Measurements from ENCODE around the gene ZGLP1. TPM values are rescaled to one million over a fixed set of nuclear protein-coding genes. Genes with fewer than 3 reads are reported as not detected.

Gene ZGLP1
- total RNA-seq, 1 donor from 2014 or later: 8.2 TPM

DNA sequence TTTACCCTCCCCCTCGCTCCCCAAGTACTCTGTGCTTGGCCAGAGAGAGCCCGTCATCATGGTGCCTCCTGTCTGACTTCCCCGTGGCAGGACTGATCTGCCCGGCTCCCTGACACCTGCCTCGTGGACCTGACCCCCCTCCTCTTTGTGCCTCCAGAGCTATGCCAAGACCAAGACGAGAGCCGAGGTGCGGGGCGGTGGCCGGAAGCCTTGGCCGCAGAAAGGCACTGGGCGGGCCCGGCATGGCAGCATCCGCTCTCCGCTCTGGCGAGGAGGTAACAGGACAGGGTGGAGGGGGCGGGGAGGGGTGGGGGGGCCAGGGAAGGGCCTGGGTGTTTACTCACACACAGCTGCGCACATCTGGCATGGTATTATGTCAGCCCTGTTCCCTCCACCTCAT is 53.1 kb downstream of the ZGLP1 start:
- Mint-ChIP-seq H3K36me3 (ENCODE audit: low read depth, unreplicated experiment) (peaks cover 33% of the 10 kb centered on the region), H3K27ac (ENCODE audit: unreplicated experiment) (no peak overlapping the region), H3K9me3 (ENCODE audit: unreplicated experiment) (no peaks in the 10 kb centered on the region), H3K4me1 (ENCODE audit: unreplicated experiment) (peaks cover 7% of the 10 kb centered on the region), H3K27me3 (ENCODE audit: unreplicated experiment) (peaks cover 12% of the 10 kb centered on the region), H3K4me3 (ENCODE audit: unreplicated experiment) (no peak overlapping the region)
- no peak for DNase-seq (ENCODE audit: low spot score)
- TF ChIP-seq, protein P1, sequence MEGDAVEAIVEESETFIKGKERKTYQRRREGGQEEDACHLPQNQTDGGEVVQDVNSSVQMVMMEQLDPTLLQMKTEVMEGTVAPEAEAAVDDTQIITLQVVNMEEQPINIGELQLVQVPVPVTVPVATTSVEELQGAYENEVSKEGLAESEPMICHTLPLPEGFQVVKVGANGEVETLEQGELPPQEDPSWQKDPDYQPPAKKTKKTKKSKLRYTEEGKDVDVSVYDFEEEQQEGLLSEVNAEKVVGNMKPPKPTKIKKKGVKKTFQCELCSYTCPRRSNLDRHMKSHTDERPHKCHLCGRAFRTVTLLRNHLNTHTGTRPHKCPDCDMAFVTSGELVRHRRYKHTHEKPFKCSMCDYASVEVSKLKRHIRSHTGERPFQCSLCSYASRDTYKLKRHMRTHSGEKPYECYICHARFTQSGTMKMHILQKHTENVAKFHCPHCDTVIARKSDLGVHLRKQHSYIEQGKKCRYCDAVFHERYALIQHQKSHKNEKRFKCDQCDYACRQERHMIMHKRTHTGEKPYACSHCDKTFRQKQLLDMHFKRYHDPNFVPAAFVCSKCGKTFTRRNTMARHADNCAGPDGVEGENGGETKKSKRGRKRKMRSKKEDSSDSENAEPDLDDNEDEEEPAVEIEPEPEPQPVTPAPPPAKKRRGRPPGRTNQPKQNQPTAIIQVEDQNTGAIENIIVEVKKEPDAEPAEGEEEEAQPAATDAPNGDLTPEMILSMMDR (IDR thresholded peaks at IDR 0.05; ENCODE audit: unreplicated experiment): no peak

DNA sequence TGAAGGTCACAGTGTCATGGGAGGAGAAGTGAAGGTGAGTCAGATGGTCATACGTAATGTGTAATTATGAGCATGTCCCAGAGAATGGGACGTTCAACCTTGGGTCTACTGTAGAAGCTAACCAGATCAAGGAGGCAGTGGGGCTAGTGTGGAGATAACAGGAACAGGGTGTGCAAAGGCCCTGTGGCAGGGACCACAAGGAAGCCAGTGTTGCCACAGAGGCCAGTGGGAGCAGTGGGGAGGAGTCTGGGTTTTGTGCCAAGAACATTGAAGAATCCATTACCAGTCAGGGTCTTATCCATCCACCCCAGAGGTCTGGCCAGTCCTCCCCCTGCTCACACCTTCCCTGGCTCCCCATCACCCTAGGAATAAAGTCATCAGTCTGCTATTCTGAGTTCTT is 54.3 kb downstream of the ZGLP1 start:
- Mint-ChIP-seq H3K4me3 (ENCODE audit: unreplicated experiment) (peak overlapping the region; percentile 76), H3K27ac (ENCODE audit: unreplicated experiment) (peak overlapping the region; percentile 62), H3K9me3 (ENCODE audit: unreplicated experiment) (no peaks in the 10 kb centered on the region), H3K27me3 (ENCODE audit: unreplicated experiment) (peaks cover 12% of the 10 kb centered on the region), H3K36me3 (ENCODE audit: low read depth, unreplicated experiment) (peaks cover 32% of the 10 kb centered on the region), H3K4me1 (ENCODE audit: unreplicated experiment) (peaks cover 10% of the 10 kb centered on the region)
- TF ChIP-seq, protein P1 (IDR thresholded peaks at IDR 0.05; ENCODE audit: unreplicated experiment): no peak
- no peak for DNase-seq (ENCODE audit: low spot score)

Other genes with a start within 250 kb of the ZGLP1 start
- 9.2 TPM for gene SHFL, start 223.5 kb downstream of the ZGLP1 start, total RNA-seq (ENCODE audit: unreplicated experiment)
- gene ANGPTL6, start 207.1 kb downstream of the ZGLP1 start, total RNA-seq (ENCODE audit: unreplicated experiment): 0.36 TPM
- gene PPAN, start 203.5 kb downstream of the ZGLP1 start, total RNA-seq (ENCODE audit: unreplicated experiment): 39.6 TPM
- 16.3 TPM for gene P2RY11, start 198.1 kb downstream of the ZGLP1 start, total RNA-seq (ENCODE audit: unreplicated experiment)
- gene EIF3G, start 189.9 kb downstream of the ZGLP1 start, total RNA-seq (ENCODE audit: unreplicated experiment): 286 TPM
- 119 TPM for gene DNMT1, start 114.9 kb downstream of the ZGLP1 start, total RNA-seq (ENCODE audit: unreplicated experiment)
- 9.3 TPM for gene S1PR2, start 78.5 kb downstream of the ZGLP1 start, total RNA-seq (ENCODE audit: unreplicated experiment)
- 51.3 TPM for gene MRPL4, start 57.6 kb downstream of the ZGLP1 start, total RNA-seq (ENCODE audit: unreplicated experiment)
- 7.2 TPM for gene ICAM1, start 38.7 kb downstream of the ZGLP1 start, total RNA-seq (ENCODE audit: unreplicated experiment)
- 0.36 TPM for gene ICAM4, start 22.9 kb downstream of the ZGLP1 start, total RNA-seq (ENCODE audit: unreplicated experiment)
- not detected for gene ICAM5, start 19.9 kb downstream of the ZGLP1 start, total RNA-seq (ENCODE audit: unreplicated experiment)
- 18.9 TPM for gene FDX2, start 6.2 kb upstream of the ZGLP1 start, total RNA-seq (ENCODE audit: unreplicated experiment)
- 46.1 TPM for gene RAVER1, start 23.7 kb upstream of the ZGLP1 start, total RNA-seq (ENCODE audit: unreplicated experiment)
- 24.9 TPM for gene ICAM3, start 29.8 kb upstream of the ZGLP1 start, total RNA-seq (ENCODE audit: unreplicated experiment)
- 143 TPM for gene TYK2, start 70.8 kb upstream of the ZGLP1 start, total RNA-seq (ENCODE audit: unreplicated experiment)
- gene CDC37, start 93.7 kb upstream of the ZGLP1 start, total RNA-seq (ENCODE audit: unreplicated experiment): 386 TPM
- gene PDE4A, start 110.7 kb upstream of the ZGLP1 start, total RNA-seq (ENCODE audit: unreplicated experiment): 0.46 TPM
- 56.4 TPM for gene KEAP1, start 193.5 kb upstream of the ZGLP1 start, total RNA-seq (ENCODE audit: unreplicated experiment)
- gene S1PR5, start 207.6 kb upstream of the ZGLP1 start, total RNA-seq (ENCODE audit: unreplicated experiment): not detected
- 11.8 TPM for gene ATG4D, start 234.1 kb upstream of the ZGLP1 start, total RNA-seq (ENCODE audit: unreplicated experiment)

Measured in endothelial cell (in vitro differentiated cells).